ENCODE data around the gene TNFRSF25. TPM values are rescaled to one million over a fixed set of nuclear protein-coding genes. Genes with fewer than 3 reads are reported as not detected.
A peak's percentile ranks its signal among the peaks of the same experiment; 100 is the strongest.

The TNFRSF25 gene
- total RNA-seq, 1 donor from 2014 or later = 27.9 TPM

DNA sequence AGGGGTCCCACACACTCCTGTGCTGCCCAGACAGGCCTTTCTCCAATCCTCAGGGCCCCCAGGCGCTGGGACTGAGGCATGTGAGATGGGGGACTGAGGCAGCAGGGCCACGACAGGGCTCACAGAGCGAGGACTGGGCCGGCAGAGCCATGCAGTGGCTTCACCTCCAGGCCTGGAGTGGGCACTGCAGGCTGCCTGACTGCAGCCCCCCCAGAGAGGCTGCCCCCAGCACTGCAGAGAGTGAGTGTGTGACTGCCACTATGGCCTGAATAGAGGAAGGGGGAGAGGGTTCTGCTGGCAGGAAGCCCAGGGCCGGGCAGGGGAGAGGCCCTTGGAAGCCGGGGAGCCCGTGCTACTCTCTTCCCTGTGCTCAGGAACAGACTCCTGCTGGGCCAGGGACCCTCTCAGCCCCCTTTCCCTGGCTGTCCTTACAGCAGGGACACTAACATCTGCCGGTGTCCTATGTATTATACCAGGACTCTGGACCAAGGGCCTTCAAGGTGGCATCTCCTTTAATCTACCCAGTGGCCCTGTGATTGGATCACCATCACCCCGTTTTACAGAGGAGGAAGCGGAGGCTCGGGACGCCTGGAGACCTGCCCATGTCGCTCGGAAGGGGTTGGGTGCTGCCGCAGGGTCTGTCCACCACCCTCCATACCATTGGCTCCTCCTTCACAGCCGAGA lies 45.7 kb upstream of the TNFRSF25 start:
- no peaks in the 10 kb centered on the region for H3K36me3 Mint-ChIP-seq (ENCODE audit: unreplicated experiment)
- H3K27me3 Mint-ChIP-seq (ENCODE audit: unreplicated experiment) = no peaks in the 10 kb centered on the region
- no peak overlapping the region for H3K4me3 Mint-ChIP-seq (ENCODE audit: unreplicated experiment)
- peak overlapping the region; percentile 69 for H3K27ac Mint-ChIP-seq (ENCODE audit: unreplicated experiment)
- peaks cover 39% of the 10 kb centered on the region for H3K4me1 Mint-ChIP-seq (ENCODE audit: unreplicated experiment)
- no peaks in the 10 kb centered on the region for H3K9me3 Mint-ChIP-seq (ENCODE audit: unreplicated experiment)
- TF ChIP-seq CTCF (IDR thresholded peaks at IDR 0.05) = no peak
- DNase-seq (ENCODE audit: extremely low spot score, unreplicated experiment) = no peak

DNA sequence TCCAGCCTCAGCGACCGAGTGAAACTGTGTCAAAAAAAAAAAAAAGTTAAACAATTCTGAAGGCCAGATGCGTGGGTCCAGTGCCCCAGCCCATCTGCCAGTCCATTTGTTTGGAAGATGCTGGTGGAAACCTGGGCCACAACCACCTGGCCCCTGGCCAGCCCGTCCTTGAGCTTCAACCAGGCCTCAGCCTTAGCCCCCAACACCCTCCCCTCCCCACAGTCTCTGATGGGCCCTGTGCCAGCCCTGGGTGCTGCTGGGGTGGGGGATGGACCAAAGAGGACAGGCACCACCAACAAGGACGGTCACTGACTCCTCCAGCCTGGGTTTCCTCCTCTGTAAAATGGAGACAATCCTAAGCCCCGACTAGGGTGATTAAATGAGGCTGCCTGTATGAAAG lies 45.1 kb upstream of the TNFRSF25 start:
- H3K4me1 Mint-ChIP-seq (ENCODE audit: unreplicated experiment) = peaks cover 44% of the 10 kb centered on the region
- no peaks in the 10 kb centered on the region for H3K36me3 Mint-ChIP-seq (ENCODE audit: unreplicated experiment)
- no peaks in the 10 kb centered on the region for H3K27me3 Mint-ChIP-seq (ENCODE audit: unreplicated experiment)
- H3K4me3 Mint-ChIP-seq (ENCODE audit: unreplicated experiment) = no peak overlapping the region
- no peak for TF ChIP-seq CTCF (IDR thresholded peaks at IDR 0.05)
- DNase-seq (ENCODE audit: extremely low spot score, unreplicated experiment) = no peak
- H3K27ac Mint-ChIP-seq (ENCODE audit: unreplicated experiment) = no peak overlapping the region
- no peaks in the 10 kb centered on the region for H3K9me3 Mint-ChIP-seq (ENCODE audit: unreplicated experiment)

DNA sequence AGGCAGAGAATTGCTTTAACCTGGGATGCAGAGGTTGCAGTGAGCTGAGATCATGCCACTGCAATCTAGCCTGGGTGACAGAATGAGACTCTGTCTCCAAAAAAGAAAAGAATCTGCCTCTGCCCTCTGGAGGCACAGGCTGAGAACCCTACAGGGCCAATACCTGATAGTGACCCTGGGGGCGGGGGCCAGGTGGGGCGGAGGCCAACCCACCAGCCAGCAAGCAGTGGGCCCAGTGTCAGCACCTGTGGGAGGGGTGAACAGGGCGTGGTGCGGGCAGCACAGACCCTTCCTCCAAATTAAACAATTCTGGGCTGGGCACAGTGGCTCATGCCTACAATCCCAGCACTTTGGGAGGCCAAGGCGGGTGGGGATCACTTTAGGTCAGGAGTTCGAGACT lies 44.5 kb upstream of the TNFRSF25 start:
- H3K9me3 Mint-ChIP-seq (ENCODE audit: unreplicated experiment) = no peaks in the 10 kb centered on the region
- DNase-seq (ENCODE audit: extremely low spot score, unreplicated experiment) = no peak
- H3K27me3 Mint-ChIP-seq (ENCODE audit: unreplicated experiment) = no peaks in the 10 kb centered on the region
- H3K4me1 Mint-ChIP-seq (ENCODE audit: unreplicated experiment) = peaks cover 40% of the 10 kb centered on the region
- no peaks in the 10 kb centered on the region for H3K36me3 Mint-ChIP-seq (ENCODE audit: unreplicated experiment)
- no peak overlapping the region for H3K4me3 Mint-ChIP-seq (ENCODE audit: unreplicated experiment)
- no peak overlapping the region for H3K27ac Mint-ChIP-seq (ENCODE audit: unreplicated experiment)
- no peak for TF ChIP-seq CTCF (IDR thresholded peaks at IDR 0.05)

DNA sequence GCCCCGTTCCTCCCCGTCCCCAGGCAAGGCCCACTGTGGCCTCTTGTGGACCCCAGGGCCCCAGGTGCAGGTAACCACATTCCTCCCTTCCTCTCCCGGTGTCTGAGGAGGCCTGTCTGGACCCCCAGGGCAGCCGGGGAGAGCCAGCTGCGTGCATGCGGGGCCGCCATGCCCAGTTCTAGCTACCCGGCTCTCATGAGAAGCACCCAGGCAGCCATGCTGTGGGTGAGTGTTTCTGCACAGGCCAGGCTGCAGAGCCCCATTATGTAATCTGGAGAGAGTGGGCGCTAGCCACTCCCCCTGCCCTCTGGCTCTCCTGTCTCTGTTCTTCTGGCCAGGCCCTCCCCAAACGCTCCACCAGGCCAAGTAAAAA lies 43.9 kb upstream of the TNFRSF25 start:
- Mint-ChIP-seq H3K27me3 (ENCODE audit: unreplicated experiment) (no peaks in the 10 kb centered on the region), H3K4me1 (ENCODE audit: unreplicated experiment) (peaks cover 39% of the 10 kb centered on the region), H3K27ac (ENCODE audit: unreplicated experiment) (no peak overlapping the region), H3K9me3 (ENCODE audit: unreplicated experiment) (no peaks in the 10 kb centered on the region), H3K4me3 (ENCODE audit: unreplicated experiment) (no peak overlapping the region), H3K36me3 (ENCODE audit: unreplicated experiment) (no peaks in the 10 kb centered on the region)
- DNase-seq (ENCODE audit: extremely low spot score, unreplicated experiment) = no peak
- no peak for TF ChIP-seq CTCF (IDR thresholded peaks at IDR 0.05)

DNA sequence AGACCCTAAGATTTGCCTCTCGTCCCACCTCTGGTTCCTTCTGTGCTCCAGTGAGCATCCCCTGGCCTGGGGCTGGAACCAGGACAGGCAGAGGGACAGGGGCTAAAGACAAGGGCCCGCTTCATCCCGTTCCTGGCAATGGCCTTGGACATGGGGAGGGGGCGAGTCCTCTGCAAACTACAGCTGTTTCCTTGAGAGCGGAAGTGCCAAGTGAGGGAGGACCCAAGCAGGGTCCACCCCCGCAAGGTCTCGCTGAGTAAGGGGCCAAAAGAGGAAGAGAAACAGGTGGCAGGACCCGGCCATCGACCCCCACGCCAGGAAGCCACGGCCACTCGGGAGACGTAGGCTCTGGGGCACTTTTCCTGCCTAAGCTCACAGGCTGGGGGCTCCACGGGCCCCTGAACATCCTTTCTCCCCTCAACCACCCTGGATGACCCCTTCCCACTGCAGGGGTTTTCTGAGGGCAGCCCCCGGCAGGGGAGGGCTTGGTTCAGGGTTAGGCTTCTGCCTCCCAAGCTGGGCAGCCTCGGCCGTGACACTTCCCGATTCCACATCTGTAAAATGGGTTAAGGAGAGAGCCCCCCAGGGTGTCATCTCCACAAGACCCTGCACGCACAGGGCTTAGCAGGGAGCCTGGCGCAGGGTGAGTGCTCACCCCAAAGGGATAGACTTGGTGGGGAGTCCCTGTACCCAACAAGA lies 43.4 kb upstream of the TNFRSF25 start:
- H3K4me1 Mint-ChIP-seq (ENCODE audit: unreplicated experiment) = peaks cover 39% of the 10 kb centered on the region
- no peak overlapping the region for H3K4me3 Mint-ChIP-seq (ENCODE audit: unreplicated experiment)
- TF ChIP-seq CTCF (IDR thresholded peaks at IDR 0.05) = no peak
- no peak for DNase-seq (ENCODE audit: extremely low spot score, unreplicated experiment)
- H3K27ac Mint-ChIP-seq (ENCODE audit: unreplicated experiment) = no peak overlapping the region
- no peaks in the 10 kb centered on the region for H3K9me3 Mint-ChIP-seq (ENCODE audit: unreplicated experiment)
- no peaks in the 10 kb centered on the region for H3K27me3 Mint-ChIP-seq (ENCODE audit: unreplicated experiment)
- no peaks in the 10 kb centered on the region for H3K36me3 Mint-ChIP-seq (ENCODE audit: unreplicated experiment)
